ENCODE measurements around the gene USP17L24.
"Not testable (repeated sequence)": the region's sequence is repeated elsewhere in the genome, so short reads cannot be mapped to it uniquely, and the experiment has no call there.

USP17L24 gene, protein sequence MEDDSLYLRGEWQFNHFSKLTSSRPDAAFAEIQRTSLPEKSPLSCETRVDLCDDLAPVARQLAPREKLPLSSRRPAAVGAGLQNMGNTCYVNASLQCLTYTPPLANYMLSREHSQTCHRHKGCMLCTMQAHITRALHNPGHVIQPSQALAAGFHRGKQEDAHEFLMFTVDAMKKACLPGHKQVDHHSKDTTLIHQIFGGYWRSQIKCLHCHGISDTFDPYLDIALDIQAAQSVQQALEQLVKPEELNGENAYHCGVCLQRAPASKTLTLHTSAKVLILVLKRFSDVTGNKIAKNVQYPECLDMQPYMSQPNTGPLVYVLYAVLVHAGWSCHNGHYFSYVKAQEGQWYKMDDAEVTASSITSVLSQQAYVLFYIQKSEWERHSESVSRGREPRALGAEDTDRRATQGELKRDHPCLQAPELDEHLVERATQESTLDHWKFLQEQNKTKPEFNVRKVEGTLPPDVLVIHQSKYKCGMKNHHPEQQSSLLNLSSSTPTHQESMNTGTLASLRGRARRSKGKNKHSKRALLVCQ

DNA sequence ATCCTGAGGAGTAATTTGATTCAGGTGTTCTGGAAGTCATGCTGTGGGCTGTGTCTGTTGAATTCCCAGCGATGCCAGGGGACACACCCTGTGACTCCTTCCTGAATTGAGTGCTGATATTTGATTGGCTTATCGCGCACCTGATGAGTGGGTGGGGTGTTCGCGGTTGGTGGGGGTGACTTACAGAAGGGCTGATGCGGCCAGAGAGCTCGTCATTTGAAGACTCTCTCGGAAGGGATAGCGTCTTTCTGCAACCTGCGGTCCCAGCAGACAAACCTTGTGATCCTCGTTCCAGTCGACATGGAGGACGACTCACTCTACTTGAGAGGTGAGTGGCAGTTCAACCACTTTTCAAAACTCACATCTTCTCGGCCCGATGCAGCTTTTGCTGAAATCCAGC is at the start of gene USP17L24:
TSS of gene USP17L24 (plus strand) at position 301 of the 400 bp plus-strand sequence. CDS start at position 301, 0 bp downstream.
- not testable (repeated sequence) for DNase-seq

DNA sequence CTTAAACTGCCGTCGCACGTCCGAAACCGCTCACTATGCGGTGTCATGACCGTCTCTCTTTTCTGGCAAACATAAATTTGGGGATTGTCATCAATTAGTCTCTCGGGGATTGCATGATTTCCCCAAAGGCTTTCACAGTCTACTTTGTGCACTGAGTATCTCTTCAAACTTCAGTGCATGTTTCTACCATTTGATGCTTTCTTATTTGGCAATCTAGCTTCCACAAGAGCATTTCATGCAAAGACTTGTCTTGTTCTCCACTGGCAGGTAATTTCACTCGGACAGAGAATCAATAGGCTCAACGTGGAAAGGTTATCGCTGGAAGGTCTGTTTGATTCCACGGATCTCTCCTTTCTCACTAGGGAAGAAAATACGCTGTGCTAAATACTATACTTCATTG is 774 bp upstream of the USP17L24 start:
- not testable (repeated sequence) for DNase-seq

DNA sequence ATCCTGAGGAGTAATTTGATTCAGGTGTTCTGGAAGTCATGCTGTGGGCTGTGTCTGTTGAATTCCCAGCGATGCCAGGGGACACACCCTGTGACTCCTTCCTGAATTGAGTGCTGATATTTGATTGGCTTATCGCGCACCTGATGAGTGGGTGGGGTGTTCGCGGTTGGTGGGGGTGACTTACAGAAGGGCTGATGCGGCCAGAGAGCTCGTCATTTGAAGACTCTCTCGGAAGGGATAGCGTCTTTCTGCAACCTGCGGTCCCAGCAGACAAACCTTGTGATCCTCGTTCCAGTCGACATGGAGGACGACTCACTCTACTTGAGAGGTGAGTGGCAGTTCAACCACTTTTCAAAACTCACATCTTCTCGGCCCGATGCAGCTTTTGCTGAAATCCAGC is 4.6 kb downstream of the USP17L24 start, which contains the start of gene USP17L25:
TSS of gene USP17L25 (plus strand) at position 301 of the 400 bp plus-strand sequence. CDS start at position 301, 0 bp downstream.
- not testable (repeated sequence) for DNase-seq

DNA sequence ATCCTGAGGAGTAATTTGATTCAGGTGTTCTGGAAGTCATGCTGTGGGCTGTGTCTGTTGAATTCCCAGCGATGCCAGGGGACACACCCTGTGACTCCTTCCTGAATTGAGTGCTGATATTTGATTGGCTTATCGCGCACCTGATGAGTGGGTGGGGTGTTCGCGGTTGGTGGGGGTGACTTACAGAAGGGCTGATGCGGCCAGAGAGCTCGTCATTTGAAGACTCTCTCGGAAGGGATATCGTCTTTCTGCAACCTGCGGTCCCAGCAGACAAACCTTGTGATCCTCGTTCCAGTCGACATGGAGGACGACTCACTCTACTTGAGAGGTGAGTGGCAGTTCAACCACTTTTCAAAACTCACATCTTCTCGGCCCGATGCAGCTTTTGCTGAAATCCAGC is 9.4 kb downstream of the USP17L24 start, which contains the start of gene USP17L26:
TSS of gene USP17L26 (plus strand) at position 301 of the 400 bp plus-strand sequence. CDS start at position 301, 0 bp downstream.
- not testable (repeated sequence) for DNase-seq

DNA sequence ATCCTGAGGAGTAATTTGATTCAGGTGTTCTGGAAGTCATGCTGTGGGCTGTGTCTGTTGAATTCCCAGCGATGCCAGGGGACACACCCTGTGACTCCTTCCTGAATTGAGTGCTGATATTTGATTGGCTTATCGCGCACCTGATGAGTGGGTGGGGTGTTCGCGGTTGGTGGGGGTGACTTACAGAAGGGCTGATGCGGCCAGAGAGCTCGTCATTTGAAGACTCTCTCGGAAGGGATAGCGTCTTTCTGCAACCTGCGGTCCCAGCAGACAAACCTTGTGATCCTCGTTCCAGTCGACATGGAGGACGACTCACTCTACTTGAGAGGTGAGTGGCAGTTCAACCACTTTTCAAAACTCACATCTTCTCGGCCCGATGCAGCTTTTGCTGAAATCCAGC is 14.1 kb downstream of the USP17L24 start, which contains the start of gene USP17L5:
TSS of gene USP17L5 (plus strand) at position 301 of the 400 bp plus-strand sequence. CDS start at position 301, 0 bp downstream.
- DNase-seq = not testable (repeated sequence)

DNA sequence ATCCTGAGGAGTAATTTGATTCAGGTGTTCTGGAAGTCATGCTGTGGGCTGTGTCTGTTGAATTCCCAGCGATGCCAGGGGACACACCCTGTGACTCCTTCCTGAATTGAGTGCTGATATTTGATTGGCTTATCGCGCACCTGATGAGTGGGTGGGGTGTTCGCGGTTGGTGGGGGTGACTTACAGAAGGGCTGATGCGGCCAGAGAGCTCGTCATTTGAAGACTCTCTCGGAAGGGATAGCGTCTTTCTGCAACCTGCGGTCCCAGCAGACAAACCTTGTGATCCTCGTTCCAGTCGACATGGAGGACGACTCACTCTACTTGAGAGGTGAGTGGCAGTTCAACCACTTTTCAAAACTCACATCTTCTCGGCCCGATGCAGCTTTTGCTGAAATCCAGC is 18.9 kb downstream of the USP17L24 start, which contains the start of gene USP17L27:
TSS of gene USP17L27 (plus strand) at position 301 of the 400 bp plus-strand sequence. CDS start at position 301, 0 bp downstream.
- DNase-seq = not testable (repeated sequence)

DNA sequence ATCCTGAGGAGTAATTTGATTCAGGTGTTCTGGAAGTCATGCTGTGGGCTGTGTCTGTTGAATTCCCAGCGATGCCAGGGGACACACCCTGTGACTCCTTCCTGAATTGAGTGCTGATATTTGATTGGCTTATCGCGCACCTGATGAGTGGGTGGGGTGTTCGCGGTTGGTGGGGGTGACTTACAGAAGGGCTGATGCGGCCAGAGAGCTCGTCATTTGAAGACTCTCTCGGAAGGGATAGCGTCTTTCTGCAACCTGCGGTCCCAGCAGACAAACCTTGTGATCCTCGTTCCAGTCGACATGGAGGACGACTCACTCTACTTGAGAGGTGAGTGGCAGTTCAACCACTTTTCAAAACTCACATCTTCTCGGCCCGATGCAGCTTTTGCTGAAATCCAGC is 23.6 kb downstream of the USP17L24 start, which contains the start of gene USP17L28:
TSS of gene USP17L28 (plus strand) at position 301 of the 400 bp plus-strand sequence. CDS start at position 301, 0 bp downstream.
- DNase-seq = not testable (repeated sequence)

DNA sequence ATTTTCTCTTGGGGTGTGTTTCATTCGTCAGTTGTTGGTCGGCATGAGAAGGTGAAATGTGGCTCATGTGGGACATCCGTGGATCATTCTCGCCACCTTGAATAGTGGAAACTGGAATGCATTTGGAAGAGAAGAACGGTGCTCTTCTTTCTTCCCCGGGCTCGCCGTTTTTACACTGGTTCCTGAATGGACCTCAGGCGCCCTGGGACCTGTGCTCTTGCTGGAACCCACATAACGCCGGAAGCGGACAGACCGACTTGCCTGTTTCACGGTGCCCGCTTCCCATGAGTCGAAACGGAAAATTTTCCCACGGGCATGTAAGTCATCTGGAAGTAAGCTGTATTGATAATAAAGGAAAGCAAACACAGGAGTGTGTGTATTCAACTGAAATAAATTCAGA is 25.9 kb downstream of the USP17L24 start:
- not testable (repeated sequence) for DNase-seq

DNA sequence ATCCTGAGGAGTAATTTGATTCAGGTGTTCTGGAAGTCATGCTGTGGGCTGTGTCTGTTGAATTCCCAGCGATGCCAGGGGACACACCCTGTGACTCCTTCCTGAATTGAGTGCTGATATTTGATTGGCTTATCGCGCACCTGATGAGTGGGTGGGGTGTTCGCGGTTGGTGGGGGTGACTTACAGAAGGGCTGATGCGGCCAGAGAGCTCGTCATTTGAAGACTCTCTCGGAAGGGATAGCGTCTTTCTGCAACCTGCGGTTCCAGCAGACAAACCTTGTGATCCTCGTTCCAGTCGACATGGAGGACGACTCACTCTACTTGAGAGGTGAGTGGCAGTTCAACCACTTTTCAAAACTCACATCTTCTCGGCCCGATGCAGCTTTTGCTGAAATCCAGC is 28.4 kb downstream of the USP17L24 start, which contains the start of gene USP17L29:
TSS of gene USP17L29 (plus strand) at position 301 of the 400 bp plus-strand sequence. CDS start at position 301, 0 bp downstream.
- not testable (repeated sequence) for DNase-seq

DNA sequence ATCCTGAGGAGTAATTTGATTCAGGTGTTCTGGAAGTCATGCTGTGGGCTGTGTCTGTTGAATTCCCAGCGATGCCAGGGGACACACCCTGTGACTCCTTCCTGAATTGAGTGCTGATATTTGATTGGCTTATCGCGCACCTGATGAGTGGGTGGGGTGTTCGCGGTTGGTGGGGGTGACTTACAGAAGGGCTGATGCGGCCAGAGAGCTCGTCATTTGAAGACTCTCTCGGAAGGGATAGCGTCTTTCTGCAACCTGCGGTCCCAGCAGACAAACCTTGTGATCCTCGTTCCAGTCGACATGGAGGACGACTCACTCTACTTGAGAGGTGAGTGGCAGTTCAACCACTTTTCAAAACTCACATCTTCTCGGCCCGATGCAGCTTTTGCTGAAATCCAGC is 37.9 kb downstream of the USP17L24 start, which contains the start of gene USP17L30:
TSS of gene USP17L30 (plus strand) at position 301 of the 400 bp plus-strand sequence. CDS start at position 301, 0 bp downstream.
- not testable (repeated sequence) for DNase-seq
